ENCODE measurements around the gene GLUD1. TPM values are rescaled to one million over a fixed set of nuclear protein-coding genes. Genes with fewer than 3 reads are reported as not detected.
"Not testable (repeated sequence)": the region's sequence is repeated elsewhere in the genome, so short reads cannot be mapped to it uniquely, and the experiment has no call there.

GLUD1 gene
- total RNA-seq, 1 experiment from 2014 or later = 101 TPM

- WGBS (ENCODE audit: extremely low coverage, insufficient read length, low lambda C conversion rate) = no CpG with 5 or more reads among the region's 17 CpGs
These were observed 67.7 kb downstream of the GLUD1 start for GRCh38 chr10:87026747-87027508.

GRCh38 chr10:87025285-87025958 lies 69.2 kb downstream of the GLUD1 start:
- not testable (repeated sequence) for H2AK5ac ChIP-seq (ENCODE audit: insufficient read length, low read length); H4K8ac ChIP-seq (replicated peaks; ENCODE audit: insufficient read length, low read depth, low read length); H2BK5ac ChIP-seq (ENCODE audit: insufficient read length, low read length); H3K9ac ChIP-seq (ENCODE audit: extremely low read depth, insufficient read length, low read length); H2BK15ac ChIP-seq (ENCODE audit: low read depth, low read length); H3K56ac ChIP-seq (ENCODE audit: insufficient read length, low read depth, low read length); H3K4me3 Mint-ChIP-seq; H3K27me3 Mint-ChIP-seq (ENCODE audit: low read depth); H4K91ac ChIP-seq (ENCODE audit: insufficient read length, low read depth, low read length); H3K9me3 Mint-ChIP-seq; H2AFZ ChIP-seq (ENCODE audit: low read length); H3K9me3 ChIP-seq (ENCODE audit: control insufficient read depth, low read depth, low read length); H3K4ac ChIP-seq (ENCODE audit: low read depth, low read length); H4K5ac ChIP-seq (ENCODE audit: insufficient read length, low read depth, low read length); H3T11ph ChIP-seq (ENCODE audit: low read length); H3K14ac ChIP-seq (ENCODE audit: insufficient read depth, low read length); H3K36me3 Mint-ChIP-seq (ENCODE audit: insufficient read depth in 1 of 3, low read depth in 3 of 3); H3K4me2 ChIP-seq (ENCODE audit: insufficient read depth, insufficient read length, low read length); H4K20me1 ChIP-seq (ENCODE audit: control insufficient read depth, insufficient read depth, insufficient read length); H2BK12ac ChIP-seq (ENCODE audit: insufficient read length, low read depth, low read length); H2BK20ac ChIP-seq (ENCODE audit: low read depth, low read length, poor library complexity, severe bottlenecking); H3K4me1 ChIP-seq (ENCODE audit: insufficient read depth, low read length); H3K79me1 ChIP-seq (ENCODE audit: insufficient read depth, low read depth, low read length, poor library complexity, severe bottlenecking); H3K27me3 ChIP-seq (ENCODE audit: insufficient read depth, low read length); H3K27ac ChIP-seq (ENCODE audit: insufficient read length, low read depth, low read length); H3K23ac ChIP-seq (ENCODE audit: insufficient read length, low read depth, low read length); H2BK120ac ChIP-seq (ENCODE audit: low read depth, low read length, poor library complexity, severe bottlenecking); H3K23me2 ChIP-seq (ENCODE audit: insufficient read length, low read depth, low read length, poor library complexity, severe bottlenecking); H3K79me2 ChIP-seq (ENCODE audit: insufficient read depth, low read length); H3K18ac ChIP-seq (ENCODE audit: insufficient read length, low read depth, low read length)
- WGBS (ENCODE audit: extremely low coverage, insufficient read length, low lambda C conversion rate) = no CpG with 5 or more reads among the region's 5 CpGs
- peak; percentile 56 for DNase-seq
- H3K4me1 Mint-ChIP-seq = peaks cover 3 to 14% of the 10 kb centered on the region in 2 experiments
- H3K27ac Mint-ChIP-seq = peak overlapping the region; percentile 67 to 85 (median 81); a peak in 5 of 7 replicates

More at GRCh38 chr10:87026747-87027508, 67.7 kb downstream of the GLUD1 start:
- H3K9me3 ChIP-seq (ENCODE audit: control insufficient read depth, low read depth, low read length); H2BK120ac ChIP-seq (ENCODE audit: low read depth, low read length, poor library complexity, severe bottlenecking); H3K56ac ChIP-seq (ENCODE audit: insufficient read length, low read depth, low read length); H4K5ac ChIP-seq (ENCODE audit: insufficient read length, low read depth, low read length); H3K27me3 ChIP-seq (ENCODE audit: insufficient read depth, low read length); H3K27me3 Mint-ChIP-seq (ENCODE audit: low read depth); H3K23me2 ChIP-seq (ENCODE audit: insufficient read length, low read depth, low read length, poor library complexity, severe bottlenecking); H3K4ac ChIP-seq (ENCODE audit: low read depth, low read length); H2AK5ac ChIP-seq (ENCODE audit: insufficient read length, low read length); H4K8ac ChIP-seq (replicated peaks; ENCODE audit: insufficient read length, low read depth, low read length); H3T11ph ChIP-seq (ENCODE audit: low read length); H3K4me2 ChIP-seq (ENCODE audit: insufficient read depth, insufficient read length, low read length); H3K4me3 Mint-ChIP-seq; H3K14ac ChIP-seq (ENCODE audit: insufficient read depth, low read length); H3K9ac ChIP-seq (ENCODE audit: extremely low read depth, insufficient read length, low read length); H4K91ac ChIP-seq (ENCODE audit: insufficient read length, low read depth, low read length); H2BK5ac ChIP-seq (ENCODE audit: insufficient read length, low read length); H3K4me1 ChIP-seq (ENCODE audit: insufficient read depth, low read length); H3K27ac ChIP-seq (ENCODE audit: insufficient read length, low read depth, low read length); H2BK15ac ChIP-seq (ENCODE audit: low read depth, low read length); H3K18ac ChIP-seq (ENCODE audit: insufficient read length, low read depth, low read length); H3K23ac ChIP-seq (ENCODE audit: insufficient read length, low read depth, low read length); H3K79me2 ChIP-seq (ENCODE audit: insufficient read depth, low read length); H3K27ac Mint-ChIP-seq; H2BK20ac ChIP-seq (ENCODE audit: low read depth, low read length, poor library complexity, severe bottlenecking); H2BK12ac ChIP-seq (ENCODE audit: insufficient read length, low read depth, low read length); H2AFZ ChIP-seq (ENCODE audit: low read length); H4K20me1 ChIP-seq (ENCODE audit: control insufficient read depth, insufficient read depth, insufficient read length); H3K36me3 Mint-ChIP-seq (ENCODE audit: insufficient read depth in 1 of 3, low read depth in 3 of 3); H3K79me1 ChIP-seq (ENCODE audit: insufficient read depth, low read depth, low read length, poor library complexity, severe bottlenecking); DNase-seq: not testable (repeated sequence)
- peaks cover 8 to 11% of the 10 kb centered on the region in 2 experiments for H3K9me3 Mint-ChIP-seq
- H3K4me1 Mint-ChIP-seq = peaks cover 3 to 10% of the 10 kb centered on the region in 2 experiments

Measured in H9 (cell line).